ENCODE data around the gene EFHD1. TPM values are rescaled to one million over a fixed set of nuclear protein-coding genes. Genes with fewer than 3 reads are reported as not detected.

EFHD1 gene
- total and polyA plus RNA-seq, 2 donors (not counting 1 experiment from before 2014, with no cell fraction given): not detected

GRCh38 chr2:232586943-232587505, 46.4 kb upstream of the EFHD1 start:
- Histone ChIP-seq H3K36me3 (replicated peaks in 1 of 2; ENCODE audit: control extremely low read depth in 1 of 2, control insufficient read depth in 1 of 2, extremely low read depth in 1 of 2, insufficient read depth in 2 of 2, low read length in 1 of 2) (peaks cover 0 to 16% of the 10 kb centered on the region in 2 experiments), H3K27me3 (replicated peaks in 1 of 4; ENCODE audit: control extremely low read depth in 1 of 4, control insufficient read depth in 3 of 4, insufficient read depth in 4 of 4, low read length in 3 of 4) (no peaks in the 10 kb centered on the region), H3K9ac (ENCODE audit: low read length) (no peak overlapping the region), H4K20me1 (ENCODE audit: control insufficient read depth, insufficient read depth, low read length, poor library complexity, severe bottlenecking) (no peaks in the 10 kb centered on the region), H3K4me3 (ENCODE audit: control extremely low read depth in 1 of 5, extremely low read depth in 1 of 5, insufficient read depth in 1 of 5, low read depth in 2 of 5, low read length in 4 of 5) (no peak overlapping the region), H3K4me1 (ENCODE audit: control insufficient read depth in 2 of 2, insufficient read depth in 2 of 2, low read length in 2 of 2) (no peaks in the 10 kb centered on the region), H3K9me3 (ENCODE audit: control extremely low read depth in 1 of 3, control insufficient read depth in 2 of 3, insufficient read depth in 1 of 3, low read length in 2 of 3) (peaks cover 0 to 4% (median 0%) of the 10 kb centered on the region in 3 donors), H2AFZ (ENCODE audit: insufficient read depth, low read depth, low read length, poor library complexity, severe bottlenecking) (no peak overlapping the region), H3K27ac (ENCODE audit: low read length in 2 of 2) (no peak overlapping the region), H3K4me2 (replicated peaks; ENCODE audit: low read depth, low read length, poor library complexity, severe bottlenecking) (no peak overlapping the region), H3K79me2 (ENCODE audit: control insufficient read depth, insufficient read depth, low read length) (no peaks in the 10 kb centered on the region)
- ATAC-seq (ENCODE audit: low read depth): no peak
- H3K27me3 Mint-ChIP-seq: no peaks in the 10 kb centered on the region
- WGBS (ENCODE audit: insufficient coverage): 89% methylated on average over 3 of the region's 5 CpGs
- DNase-seq: no peak
- H3K27ac Mint-ChIP-seq: no peak overlapping the region
- no peak overlapping the region for H3K4me3 Mint-ChIP-seq
- intact Hi-C loops (cut with micrococcal nuclease): no loop called here
- no peaks in the 10 kb centered on the region for H3K4me1 Mint-ChIP-seq
- POLR2A ChIA-PET: no interaction called here
- H3K9me3 Mint-ChIP-seq (ENCODE audit: insufficient read depth): no peaks in the 10 kb centered on the region
- CTCF ChIA-PET: interaction anchor here (1.1 kb wide), 1 partner anchor 16 kb away, joined by 3 read pairs; no protein-coding TSS in a partner anchor
- TF ChIP-seq CTCF (IDR thresholded peaks at IDR 0.05): no peak
- TF ChIP-seq EZH2 (IDR thresholded peaks at IDR 0.05; ENCODE audit: borderline replicate concordance, insufficient read depth, low read depth, low read length, poor library complexity, severe bottlenecking): no peak

GRCh38 chr2:232587512-232587911, 45.9 kb upstream of the EFHD1 start:
- no peak for TF ChIP-seq CTCF (IDR thresholded peaks at IDR 0.05)
- no peak for TF ChIP-seq EZH2 (IDR thresholded peaks at IDR 0.05; ENCODE audit: borderline replicate concordance, insufficient read depth, low read depth, low read length, poor library complexity, severe bottlenecking)
- ChIA-PET POLR2A (no interaction called here), CTCF (no interaction called here)
- no peaks in the 10 kb centered on the region for H3K4me1 Mint-ChIP-seq
- no peaks in the 10 kb centered on the region for H3K9me3 Mint-ChIP-seq (ENCODE audit: insufficient read depth)
- H3K27ac Mint-ChIP-seq: no peak overlapping the region
- Histone ChIP-seq H3K4me3 (ENCODE audit: control extremely low read depth in 1 of 5, extremely low read depth in 1 of 5, insufficient read depth in 1 of 5, low read depth in 2 of 5, low read length in 4 of 5) (no peak overlapping the region), H3K36me3 (replicated peaks in 1 of 2; ENCODE audit: control extremely low read depth in 1 of 2, control insufficient read depth in 1 of 2, extremely low read depth in 1 of 2, insufficient read depth in 2 of 2, low read length in 1 of 2) (peaks cover 0 to 13% of the 10 kb centered on the region in 2 experiments), H3K4me1 (ENCODE audit: control insufficient read depth in 2 of 2, insufficient read depth in 2 of 2, low read length in 2 of 2) (no peaks in the 10 kb centered on the region), H3K4me2 (replicated peaks; ENCODE audit: low read depth, low read length, poor library complexity, severe bottlenecking) (no peak overlapping the region), H3K9ac (ENCODE audit: low read length) (no peak overlapping the region), H3K9me3 (ENCODE audit: control extremely low read depth in 1 of 3, control insufficient read depth in 2 of 3, insufficient read depth in 1 of 3, low read length in 2 of 3) (peaks cover 0 to 4% (median 0%) of the 10 kb centered on the region in 3 donors), H3K79me2 (ENCODE audit: control insufficient read depth, insufficient read depth, low read length) (no peaks in the 10 kb centered on the region), H2AFZ (ENCODE audit: insufficient read depth, low read depth, low read length, poor library complexity, severe bottlenecking) (no peak overlapping the region), H3K27ac (ENCODE audit: low read length in 2 of 2) (no peak overlapping the region), H4K20me1 (ENCODE audit: control insufficient read depth, insufficient read depth, low read length, poor library complexity, severe bottlenecking) (no peaks in the 10 kb centered on the region), H3K27me3 (replicated peaks in 1 of 4; ENCODE audit: control extremely low read depth in 1 of 4, control insufficient read depth in 3 of 4, insufficient read depth in 4 of 4, low read length in 3 of 4) (no peaks in the 10 kb centered on the region)
- intact Hi-C loops (cut with micrococcal nuclease): no loop called here
- H3K4me3 Mint-ChIP-seq: no peak overlapping the region
- no peak for ATAC-seq (ENCODE audit: low read depth)
- no peaks in the 10 kb centered on the region for H3K27me3 Mint-ChIP-seq
- WGBS (ENCODE audit: insufficient coverage): 88% methylated on average over 5 of the region's 7 CpGs
- DNase-seq: no peak
